Muscle layer of colon (tissue), 2 donors: ENCODE data around the gene ARSD.

ENCODE experiments used
- H3K27ac ChIP-seq: one replicate; pipeline ENCODE4 v1.7.0; 2013; ENCODE audit warnings: low read depth, mild to moderate bottlenecking, low read length, moderate library complexity
- H3K27me3 ChIP-seq, 2 donors: one replicate each; pipeline ENCODE4 v1.7.0; 2013; ENCODE audit warnings: low read length in 2 of 2, mild to moderate bottlenecking in 2 of 2; ENCODE audit not compliant: insufficient read depth in 2 of 2, control insufficient read depth in 1 of 2
- H3K36me3 ChIP-seq: one replicate; pipeline ENCODE4 v1.7.0; 2013; ENCODE audit warnings: mild to moderate bottlenecking, low read length; ENCODE audit not compliant: insufficient read depth
- H3K4me1 ChIP-seq: one replicate; pipeline ENCODE4 v1.7.0; 2013; ENCODE audit warnings: mild to moderate bottlenecking, low read length; ENCODE audit not compliant: insufficient read depth
- H3K4me3 ChIP-seq, 2 donors: one replicate each; pipeline ENCODE4 v1.7.0; 2013; ENCODE audit warnings: low read length in 2 of 2, low read depth in 1 of 2, mild to moderate bottlenecking in 1 of 2, moderate library complexity in 1 of 2
- H3K9ac ChIP-seq: one replicate; pipeline ENCODE4 v1.7.0; 2013; ENCODE audit warnings: low read length
- H3K9me3 ChIP-seq: one replicate; pipeline ENCODE4 v1.7.0; 2013; ENCODE audit warnings: mild to moderate bottlenecking, low read length
- donor health status: abdominal sarcoma.
- donor health status: Adenocarcinoma of cecum.

Gene ARSD

DNA sequence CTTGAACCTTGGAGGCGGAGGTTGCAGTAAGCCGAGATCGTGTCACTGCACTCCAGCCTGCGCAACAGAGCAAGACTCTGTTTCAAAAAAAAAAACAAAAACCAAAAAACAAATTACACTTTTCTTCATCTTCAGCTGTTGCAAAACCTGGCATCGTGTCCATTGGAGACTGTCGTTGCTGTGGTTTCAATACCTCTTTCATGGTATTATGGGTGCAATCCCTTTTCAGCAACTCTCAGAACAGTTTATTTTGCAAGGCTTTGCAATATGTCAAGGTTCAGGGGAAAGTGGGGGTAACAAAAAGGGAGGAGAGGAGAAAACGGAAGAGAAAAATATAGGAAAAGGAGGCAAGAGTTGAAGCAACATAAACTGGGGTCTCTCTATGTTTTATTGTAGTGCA is 40.8 kb downstream of the ARSD start:
- H3K36me3 ChIP-seq = no peaks in the 10 kb centered on the region
- H3K27me3 ChIP-seq = no peaks in the 10 kb centered on the region
- peaks cover 6% of the 10 kb centered on the region for H3K4me1 ChIP-seq
- H3K27ac ChIP-seq = no peak overlapping the region
- H3K9ac ChIP-seq = no peak overlapping the region
- H3K9me3 ChIP-seq = no peaks in the 10 kb centered on the region
- H3K4me3 ChIP-seq = no peak overlapping the region

DNA sequence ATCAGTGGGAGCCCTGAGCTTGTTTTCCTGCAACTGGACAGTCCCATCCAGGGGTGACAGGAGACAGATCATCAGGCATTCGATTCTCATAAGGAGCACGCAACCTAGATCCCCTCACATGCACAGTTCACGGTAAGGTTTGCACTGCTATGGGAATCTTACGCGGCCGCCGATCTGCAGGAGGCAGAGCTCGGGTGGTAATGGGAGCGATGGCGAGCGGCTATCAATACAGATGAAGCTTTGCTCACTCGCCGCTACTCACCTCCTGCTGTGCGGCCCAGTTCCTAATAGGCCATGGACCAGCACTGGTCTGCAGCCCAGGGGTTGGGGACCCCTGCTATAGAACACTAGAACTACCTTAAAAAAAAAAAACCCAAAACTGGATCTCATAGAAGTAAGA is 45.4 kb downstream of the ARSD start:
- H3K27ac ChIP-seq = no peak overlapping the region
- H3K9ac ChIP-seq = no peak overlapping the region
- no peak overlapping the region for H3K4me3 ChIP-seq
- no peaks in the 10 kb centered on the region for H3K27me3 ChIP-seq
- H3K4me1 ChIP-seq = no peaks in the 10 kb centered on the region
- no peaks in the 10 kb centered on the region for H3K9me3 ChIP-seq
- no peaks in the 10 kb centered on the region for H3K36me3 ChIP-seq

DNA sequence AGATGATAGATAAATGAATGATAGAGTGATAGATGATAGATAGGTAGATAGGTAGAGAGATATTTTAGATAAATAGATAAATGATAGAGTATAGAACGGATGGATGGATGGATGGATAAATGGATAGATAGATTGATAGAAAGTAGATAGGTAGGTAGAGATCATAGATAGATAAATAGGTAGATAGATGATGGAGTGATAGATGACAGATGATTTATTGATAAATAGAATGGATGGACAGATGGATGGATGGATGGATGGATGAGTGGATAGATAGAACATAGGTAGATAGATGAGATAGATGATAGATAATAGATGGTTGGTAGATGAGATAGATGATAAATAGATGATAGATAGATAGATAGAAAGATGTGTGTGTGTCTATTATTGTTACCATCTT is 49.5 kb downstream of the ARSD start:
- Histone ChIP-seq H3K4me1 (no peaks in the 10 kb centered on the region), H3K9me3 (no peaks in the 10 kb centered on the region), H3K27ac (no peak overlapping the region), H3K4me3 (no peak overlapping the region), H3K27me3 (no peaks in the 10 kb centered on the region), H3K36me3 (no peaks in the 10 kb centered on the region), H3K9ac (no peak overlapping the region)

DNA sequence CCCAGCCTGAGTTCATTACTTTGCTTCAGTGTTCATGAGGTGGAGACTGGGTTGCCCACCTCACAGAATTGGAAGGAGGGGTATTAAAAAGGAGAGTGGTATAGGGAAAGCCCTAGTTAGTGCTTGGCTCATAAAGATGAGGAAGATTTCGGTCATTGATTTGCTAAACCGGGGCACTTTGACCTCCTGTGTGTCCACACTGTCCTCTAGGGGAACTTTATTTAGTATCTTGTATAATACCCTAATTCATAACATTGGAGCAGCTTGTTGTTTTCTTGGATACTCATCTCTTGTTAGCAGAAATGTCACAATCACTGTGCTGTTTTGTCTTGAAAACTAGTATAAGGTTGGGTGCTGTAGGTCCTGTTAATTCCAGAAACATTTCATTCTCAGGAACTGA is 50.6 kb downstream of the ARSD start:
- no peaks in the 10 kb centered on the region for H3K4me1 ChIP-seq
- H3K27ac ChIP-seq = no peak overlapping the region
- no peaks in the 10 kb centered on the region for H3K36me3 ChIP-seq
- H3K9ac ChIP-seq = no peak overlapping the region
- H3K4me3 ChIP-seq = no peak overlapping the region
- no peaks in the 10 kb centered on the region for H3K9me3 ChIP-seq
- H3K27me3 ChIP-seq = no peaks in the 10 kb centered on the region

DNA sequence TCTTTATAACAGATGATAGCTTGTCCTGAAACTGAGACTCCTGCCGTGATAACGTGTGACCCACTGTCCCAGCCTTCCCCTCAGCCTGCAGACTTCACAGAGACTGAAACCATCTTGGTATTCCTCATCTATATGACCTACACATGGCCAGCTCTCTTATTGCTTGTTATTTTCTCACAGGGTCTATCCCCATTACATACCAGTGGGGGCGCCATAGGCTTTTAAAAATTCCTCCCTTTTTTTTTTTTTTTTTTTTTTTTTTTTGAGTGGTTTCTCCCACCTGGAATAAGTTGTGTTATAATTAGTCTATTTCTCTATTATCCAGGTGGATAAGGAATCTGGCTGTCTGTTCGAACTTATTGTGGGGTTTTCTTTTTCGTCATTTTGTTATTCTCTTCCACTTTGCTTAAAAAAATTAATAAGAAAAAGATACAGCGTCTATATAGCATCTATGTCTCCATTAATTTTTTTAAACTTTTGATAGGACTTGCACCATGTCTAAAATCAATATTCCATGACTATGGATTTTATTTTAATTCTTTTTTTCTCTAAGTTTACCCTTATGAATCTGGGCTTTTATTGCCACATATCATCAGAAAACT is 53.2 kb downstream of the ARSD start:
- Histone ChIP-seq H3K4me1 (no peaks in the 10 kb centered on the region), H3K27ac (no peak overlapping the region), H3K4me3 (no peak overlapping the region), H3K9me3 (no peaks in the 10 kb centered on the region), H3K9ac (no peak overlapping the region), H3K36me3 (no peaks in the 10 kb centered on the region), H3K27me3 (no peaks in the 10 kb centered on the region)

DNA sequence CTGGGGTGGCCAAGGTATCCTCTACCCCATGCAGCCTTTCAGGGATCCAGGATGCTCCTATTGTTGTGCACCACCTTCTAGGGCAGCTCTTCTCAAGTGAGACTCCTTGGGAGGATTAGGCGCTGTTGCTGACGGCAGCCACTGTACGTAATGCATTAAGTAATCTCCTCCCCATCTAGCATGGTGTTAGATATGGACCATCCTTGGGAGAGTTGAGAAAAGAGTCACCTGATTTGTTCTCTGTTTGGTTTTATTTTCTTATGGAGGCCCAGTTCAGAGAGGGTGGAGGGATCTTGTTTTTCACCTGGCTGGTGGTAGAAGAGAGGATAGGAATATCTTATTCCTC is 54.0 kb downstream of the ARSD start:
- H3K36me3 ChIP-seq = no peaks in the 10 kb centered on the region
- no peak overlapping the region for H3K27ac ChIP-seq
- no peaks in the 10 kb centered on the region for H3K4me1 ChIP-seq
- no peaks in the 10 kb centered on the region for H3K27me3 ChIP-seq
- H3K9ac ChIP-seq = no peak overlapping the region
- no peak overlapping the region for H3K4me3 ChIP-seq
- H3K9me3 ChIP-seq = no peaks in the 10 kb centered on the region

DNA sequence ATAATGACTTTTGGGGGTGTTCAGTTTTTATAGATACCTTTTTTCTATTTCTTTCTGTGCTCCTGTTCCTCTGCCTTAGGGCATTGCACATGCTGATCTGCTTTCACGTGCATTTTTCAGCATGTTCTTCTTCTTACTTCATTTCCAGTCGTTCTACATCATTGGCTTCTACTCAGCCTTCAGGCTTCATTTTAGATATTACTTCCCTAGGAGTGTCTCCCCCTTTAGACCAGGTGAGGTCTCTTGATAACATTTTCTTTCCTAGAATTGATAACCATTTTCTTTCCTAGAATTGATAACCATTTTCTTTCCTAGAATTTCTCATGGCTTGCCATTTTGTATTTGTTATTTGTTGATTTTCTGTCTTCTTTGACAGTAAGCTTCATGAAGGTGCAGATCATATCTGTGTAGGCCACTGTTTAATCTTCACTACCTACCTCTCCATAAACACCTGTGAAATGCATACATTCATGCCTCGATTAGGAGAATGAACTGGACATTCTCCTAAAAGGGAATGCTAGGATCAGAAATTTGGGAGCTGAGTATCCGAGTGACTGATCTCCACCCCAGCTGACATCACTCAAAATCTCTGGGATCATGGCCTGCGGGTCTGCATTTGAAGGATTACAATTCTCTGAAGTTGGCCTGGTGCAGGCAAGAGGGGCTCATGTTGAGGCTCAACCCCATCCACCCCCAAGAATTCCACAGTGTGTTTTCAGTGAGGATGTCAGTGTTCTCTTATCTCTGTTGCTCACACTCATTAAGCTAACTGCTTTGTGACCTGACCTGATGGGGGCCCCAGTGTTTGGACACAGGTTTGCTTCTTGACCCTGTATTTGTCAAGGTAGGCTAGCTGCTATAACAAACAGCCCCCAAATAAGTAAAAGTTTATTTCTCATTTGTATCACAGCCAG is 54.7 kb downstream of the ARSD start:
- Histone ChIP-seq H3K27ac (no peak overlapping the region), H3K27me3 (no peaks in the 10 kb centered on the region), H3K4me3 (no peak overlapping the region), H3K4me1 (no peaks in the 10 kb centered on the region), H3K36me3 (no peaks in the 10 kb centered on the region), H3K9ac (no peak overlapping the region), H3K9me3 (no peaks in the 10 kb centered on the region)

DNA sequence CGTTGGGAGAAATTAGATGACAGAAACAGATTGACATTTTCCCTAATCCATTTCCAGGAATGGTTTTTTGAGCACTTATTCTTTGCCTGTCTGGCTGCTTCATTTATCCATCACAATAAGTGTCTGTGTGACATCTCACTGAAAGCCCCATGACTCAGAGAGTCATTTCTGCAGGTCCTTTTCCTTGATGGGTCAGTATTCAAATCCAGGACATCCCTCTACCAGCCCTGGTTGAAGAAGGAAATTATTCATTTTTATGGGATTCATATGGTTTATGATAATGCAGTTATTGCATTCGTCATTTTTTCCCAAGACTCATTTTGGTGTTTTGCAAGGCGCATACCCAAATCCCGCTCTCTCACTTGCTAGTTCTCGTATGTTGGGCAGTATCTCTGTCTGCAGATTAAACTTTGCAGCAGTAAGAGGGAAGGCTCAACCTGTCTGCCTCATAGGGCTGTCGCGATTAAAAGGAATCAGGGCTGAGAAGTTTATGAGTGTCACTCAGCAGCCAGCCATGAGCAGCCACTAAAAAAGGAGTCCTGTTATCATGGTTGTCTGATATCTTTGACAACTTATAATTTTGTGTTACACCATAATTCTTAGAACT is 56.4 kb downstream of the ARSD start:
- H3K9ac ChIP-seq = no peak overlapping the region
- no peaks in the 10 kb centered on the region for H3K4me1 ChIP-seq
- H3K36me3 ChIP-seq = no peaks in the 10 kb centered on the region

DNA sequence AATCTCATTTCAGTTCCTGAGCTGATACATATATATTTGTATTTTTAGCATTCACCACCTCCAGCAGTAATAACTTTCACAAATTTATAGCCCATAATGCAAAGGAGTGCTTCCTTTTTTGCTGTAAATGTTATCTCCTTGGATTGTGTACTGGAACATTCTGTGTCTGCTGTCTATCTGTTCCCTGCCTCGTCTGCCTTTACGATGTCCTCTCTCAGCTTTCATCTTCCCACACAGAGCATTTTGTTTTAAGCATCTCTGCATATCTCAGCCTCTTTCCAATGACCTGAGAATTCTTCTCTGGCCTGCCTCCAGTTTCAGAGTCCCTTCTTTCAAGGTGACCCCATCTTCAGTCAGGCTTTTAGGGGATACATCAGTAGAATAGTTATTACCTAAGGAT is 57.3 kb downstream of the ARSD start:
- no peaks in the 10 kb centered on the region for H3K27me3 ChIP-seq
- H3K27ac ChIP-seq = no peak overlapping the region
- H3K9me3 ChIP-seq = no peaks in the 10 kb centered on the region
- no peaks in the 10 kb centered on the region for H3K36me3 ChIP-seq
- H3K9ac ChIP-seq = no peak overlapping the region
- no peaks in the 10 kb centered on the region for H3K4me1 ChIP-seq
- H3K4me3 ChIP-seq = no peak overlapping the region

More for the DNA sequence above, 56.4 kb downstream of the ARSD start:
- no peak overlapping the region for H3K4me3 ChIP-seq
- no peaks in the 10 kb centered on the region for H3K27me3 ChIP-seq
- no peaks in the 10 kb centered on the region for H3K9me3 ChIP-seq
- no peak overlapping the region for H3K27ac ChIP-seq

DNA sequence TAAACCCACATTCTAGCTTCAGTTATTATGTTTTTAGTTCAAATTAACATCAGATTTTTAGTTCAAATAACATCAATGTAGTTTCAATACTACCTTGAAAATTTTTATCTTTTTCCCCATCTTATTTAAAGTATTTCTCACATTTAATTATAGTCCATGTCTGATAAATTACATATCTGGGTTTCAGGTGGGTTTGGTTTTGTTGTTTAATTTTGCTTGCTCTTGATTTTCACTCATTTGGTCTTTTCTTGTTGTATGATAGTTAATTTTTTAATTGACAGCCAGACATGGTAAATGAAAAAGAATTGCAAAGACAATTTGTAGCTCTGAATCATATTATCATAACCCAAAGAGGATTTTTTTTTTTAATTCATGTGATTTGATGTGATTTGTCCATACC is 58.5 kb downstream of the ARSD start:
- Histone ChIP-seq H3K27me3 (no peaks in the 10 kb centered on the region), H3K36me3 (no peaks in the 10 kb centered on the region), H3K4me1 (no peaks in the 10 kb centered on the region), H3K9me3 (no peaks in the 10 kb centered on the region), H3K27ac (no peak overlapping the region), H3K9ac (no peak overlapping the region), H3K4me3 (no peak overlapping the region)

DNA sequence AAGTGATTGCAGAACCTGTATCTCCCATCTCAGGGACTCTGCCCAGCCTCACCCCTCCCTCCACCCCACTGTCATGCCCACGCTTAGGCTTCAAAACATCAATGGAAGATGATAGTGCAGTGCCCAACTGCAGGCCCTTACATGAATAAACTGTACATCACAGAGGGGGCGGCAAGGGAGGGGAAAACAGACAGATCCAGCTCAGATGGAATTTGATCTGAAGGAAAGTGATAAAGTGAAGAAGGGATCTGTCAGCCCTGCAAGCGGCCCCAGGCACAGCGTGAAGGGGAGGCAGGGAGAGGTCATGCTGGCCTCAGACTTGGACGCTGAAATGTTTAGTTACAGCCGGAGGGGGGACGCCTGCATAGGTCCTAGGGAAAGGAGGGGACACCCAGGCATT is 61.9 kb downstream of the ARSD start:
- H3K9ac ChIP-seq = no peak overlapping the region
- H3K9me3 ChIP-seq = no peaks in the 10 kb centered on the region
- H3K4me3 ChIP-seq = no peak overlapping the region
- H3K4me1 ChIP-seq = no peaks in the 10 kb centered on the region
- no peaks in the 10 kb centered on the region for H3K36me3 ChIP-seq
- H3K27ac ChIP-seq = no peak overlapping the region
- no peaks in the 10 kb centered on the region for H3K27me3 ChIP-seq
